Fibroblast of the aortic adventitia (primary cell): ENCODE data around the gene USHBP1. TPM values are rescaled to one million over a fixed set of nuclear protein-coding genes. Genes with fewer than 3 reads are reported as not detected.

Experiments used
- DNase-seq: peaks from one replicate; pipeline ENCODE4 v3.0.0-alpha.2; 2010; ENCODE audit warnings: low read depth
- H3K4me3 ChIP-seq: 2 replicates; pipeline ENCODE4 v1.5.1; 2011; ENCODE audit warnings: low read depth, mild to moderate bottlenecking, control low read depth, low read length, moderate library complexity
- CTCF ChIP-seq: IDR thresholded peaks from 2 replicates; pipeline ENCODE4 v1.5.1; 2011; ENCODE audit warnings: mild to moderate bottlenecking, low read length, control low read depth, inconsistent platforms; ENCODE audit not compliant: insufficient read depth
- total RNA-seq: library from RNA; depleted of rRNA; stranded (reverse); fragments of >200 nt; gene quantifications from 2 replicates; pipeline ENCODE4 v1.2.3, GENCODE V29; 2012; ENCODE audit warnings: low replicate concordance

The USHBP1 gene
- total RNA-seq, 1 donor: not detected

DNA sequence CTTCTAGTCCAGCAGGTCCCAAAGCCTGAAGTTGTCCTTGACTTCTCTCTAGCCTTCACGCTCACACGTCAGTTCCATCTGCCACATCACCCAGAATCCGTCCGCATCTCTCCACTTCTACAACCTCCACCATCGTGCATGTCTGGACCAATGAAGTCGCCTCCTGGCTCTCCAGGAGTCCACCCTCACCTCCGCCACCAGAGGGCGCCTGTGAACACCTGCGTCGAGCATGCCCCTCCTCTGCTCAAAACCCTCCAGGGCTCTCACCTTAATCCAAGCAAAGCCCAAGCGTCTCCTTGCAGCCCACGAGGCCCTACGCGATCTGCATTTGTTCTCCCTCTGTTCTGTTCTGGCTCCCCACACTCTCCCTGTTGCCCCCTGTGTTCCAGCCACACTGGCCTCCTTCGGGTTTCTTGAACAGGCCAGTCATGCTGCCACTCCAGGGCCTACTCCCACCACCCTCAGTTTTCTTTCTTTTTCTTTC lies 3.7 kb downstream of the USHBP1 start:
- peak; percentile 75 for DNase-seq
- no peak overlapping the region for H3K4me3 ChIP-seq
- peak; percentile 92 for TF ChIP-seq CTCF

DNA sequence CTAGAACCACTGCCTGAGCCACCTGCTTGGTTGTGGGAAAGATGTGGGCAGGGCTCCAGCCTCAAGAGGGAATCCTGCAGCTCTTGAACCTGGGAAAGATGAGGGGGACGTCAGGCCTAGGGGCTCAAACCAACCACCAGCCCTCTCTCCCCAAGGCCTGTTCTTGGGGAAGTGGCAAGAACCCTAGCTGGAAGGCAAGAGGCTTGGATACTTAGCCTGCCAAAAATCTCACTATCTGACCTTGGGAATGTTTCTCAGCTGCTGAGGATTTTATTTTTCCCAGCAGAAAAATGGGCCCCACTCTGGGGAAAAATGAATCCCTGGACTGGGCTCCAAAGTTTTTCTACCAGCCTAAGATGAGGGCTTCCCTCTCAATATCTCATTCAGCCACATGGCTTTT lies 4.6 kb downstream of the USHBP1 start:
- TF ChIP-seq CTCF: no peak
- no peak overlapping the region for H3K4me3 ChIP-seq
- no peak for DNase-seq

DNA sequence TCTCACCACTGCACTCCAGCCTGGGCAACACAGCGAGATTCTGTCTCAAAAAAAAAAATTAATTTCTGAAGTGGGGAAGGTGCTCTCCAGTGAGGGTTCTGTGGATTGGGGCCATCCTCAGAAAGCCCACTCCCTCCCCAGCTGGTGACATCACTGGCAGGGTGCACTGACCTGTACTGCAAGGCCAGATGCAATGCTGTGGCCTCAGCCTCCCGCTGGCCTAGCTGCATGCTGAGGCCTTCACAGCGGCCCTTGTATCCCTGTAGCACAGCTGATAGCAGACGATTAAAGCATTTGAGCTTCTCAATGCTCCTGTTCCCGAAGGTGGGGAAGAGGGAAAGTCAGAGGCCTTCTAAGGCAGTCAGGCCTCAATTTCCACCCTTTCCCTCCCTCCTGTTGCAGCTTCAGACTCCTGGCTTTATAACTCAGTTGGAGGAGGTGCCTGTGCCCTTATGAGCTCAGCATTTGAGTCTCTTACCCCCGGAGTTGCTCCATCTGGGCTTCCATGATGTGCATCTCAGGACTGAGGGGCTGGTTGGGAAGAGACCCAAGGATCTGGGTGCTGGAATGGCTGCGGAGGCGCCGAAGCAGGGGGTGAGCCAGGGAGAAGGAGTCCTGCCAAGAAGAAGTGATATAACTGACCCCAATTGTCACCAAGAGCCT lies 5.3 kb downstream of the USHBP1 start:
- H3K4me3 ChIP-seq: no peak overlapping the region
- no peak for DNase-seq
- TF ChIP-seq CTCF: no peak

GRCh38 chr19:17256130-17256529 lies 8.4 kb downstream of the USHBP1 start:
- no peak for TF ChIP-seq CTCF
- no peak overlapping the region for H3K4me3 ChIP-seq
- DNase-seq: no peak

DNA sequence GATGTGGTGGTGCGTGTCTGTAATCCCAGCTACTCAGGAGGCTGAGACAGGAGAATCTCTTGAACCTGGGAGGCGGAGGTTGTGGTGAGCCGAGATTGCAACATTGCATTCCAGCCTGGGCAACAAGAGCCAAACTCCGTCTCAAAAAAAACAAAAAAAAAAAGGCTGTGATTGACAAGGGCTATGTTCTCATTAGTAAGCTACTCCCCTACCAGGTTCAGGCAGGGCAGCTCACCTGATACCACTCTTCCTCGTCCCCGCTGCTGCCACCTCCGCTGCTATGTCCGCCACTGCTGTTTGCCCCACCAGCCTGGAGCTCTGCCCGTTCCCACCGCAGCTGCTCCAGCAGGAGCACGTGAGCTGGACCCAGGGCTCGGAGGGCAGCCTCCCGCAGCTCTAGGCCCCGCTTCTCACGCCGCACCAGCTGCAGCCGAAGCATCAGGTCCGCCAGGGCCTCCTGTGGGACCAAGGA lies 9.4 kb downstream of the USHBP1 start:
- no peak for TF ChIP-seq CTCF
- H3K4me3 ChIP-seq: no peak overlapping the region
- DNase-seq: no peak

- H3K4me3 ChIP-seq: no peak overlapping the region
- no peak for TF ChIP-seq CTCF
- DNase-seq: no peak
Observed at GRCh38 chr19:17254636-17255035, 9.9 kb downstream of the USHBP1 start.
